Measurements from ENCODE around the gene DLG2. TPM values are rescaled to one million over a fixed set of nuclear protein-coding genes. Genes with fewer than 3 reads are reported as not detected.

Gene DLG2
- polyA plus RNA-seq, 3 donors = 0.24 to 0.39 TPM; not detected in 1

- H3K27ac Mint-ChIP-seq = no peak overlapping the region
- no peak overlapping the region for H3K4me3 ChIP-seq (replicated peaks in 1 of 3; ENCODE audit: low read depth in 2 of 3, low read length in 3 of 3)
- no peak for DNase-seq
- no peaks in the 10 kb centered on the region for H3K36me3 ChIP-seq (replicated peaks in 1 of 2; ENCODE audit: control insufficient read depth in 1 of 2, insufficient read depth in 2 of 2, low read length in 2 of 2)
- H3K9ac ChIP-seq (ENCODE audit: insufficient read depth, low read length, poor library complexity, severe bottlenecking) = no peak overlapping the region
- no peaks in the 10 kb centered on the region for H3K36me3 Mint-ChIP-seq
- peaks cover 0 to 3% (median 2%) of the 10 kb centered on the region in 7 donors for H3K9me3 Mint-ChIP-seq
- H3K4me1 ChIP-seq (ENCODE audit: control insufficient read depth in 1 of 2, insufficient read depth in 2 of 2, low read length in 2 of 2) = no peaks in the 10 kb centered on the region
- H2AFZ ChIP-seq (ENCODE audit: insufficient read depth, low read depth, low read length, poor library complexity, severe bottlenecking) = no peak overlapping the region
- WGBS (ENCODE audit: insufficient coverage) = 86% methylated on average over 1 of the region's 2 CpGs
- intact Hi-C loops (cut with micrococcal nuclease) = no loop called here
- no peak overlapping the region for H3K27ac ChIP-seq (ENCODE audit: low read depth in 1 of 2, low read length in 2 of 2)
- H3K4me3 Mint-ChIP-seq = no peak overlapping the region
- H3K4me2 ChIP-seq (replicated peaks; ENCODE audit: extremely low read depth, low read length, poor library complexity, severe bottlenecking) = no peak overlapping the region
- no peaks in the 10 kb centered on the region for H3K9me3 ChIP-seq (replicated peaks in 1 of 2; ENCODE audit: control insufficient read depth in 1 of 2, insufficient read depth in 1 of 2, low read length in 2 of 2)
- peaks cover 0 to 2% (median 0%) of the 10 kb centered on the region in 3 donors for H3K27me3 Mint-ChIP-seq (ENCODE audit: low read depth in 3 of 3)
- no peaks in the 10 kb centered on the region for H3K79me2 ChIP-seq (ENCODE audit: insufficient read depth, low read length)
- no peaks in the 10 kb centered on the region for H3K4me1 Mint-ChIP-seq
- TF ChIP-seq CTCF (IDR thresholded peaks at IDR 0.05) = no peak
- no peaks in the 10 kb centered on the region for H4K20me1 ChIP-seq (ENCODE audit: insufficient read depth, low read length)
- no peaks in the 10 kb centered on the region for H3K27me3 ChIP-seq (ENCODE audit: control insufficient read depth in 2 of 2, insufficient read depth in 2 of 2, low read length in 2 of 2)
These were observed 760.2 kb downstream of the DLG2 start for GRCh38 chr11:84866922-84867321.

GRCh38 chr11:84865791-84866535, 761.2 kb downstream of the DLG2 start:
- no peaks in the 10 kb centered on the region for H3K36me3 ChIP-seq (replicated peaks in 1 of 2; ENCODE audit: control insufficient read depth in 1 of 2, insufficient read depth in 2 of 2, low read length in 2 of 2)

More at GRCh38 chr11:84865791-84866535, 761.2 kb downstream of the DLG2 start:
- no peak overlapping the region for H3K4me3 ChIP-seq (replicated peaks in 1 of 3; ENCODE audit: low read depth in 2 of 3, low read length in 3 of 3)
- no peaks in the 10 kb centered on the region for H4K20me1 ChIP-seq (ENCODE audit: insufficient read depth, low read length)
- Mint-ChIP-seq H3K27me3 (ENCODE audit: low read depth in 3 of 3) (peaks cover 0 to 2% (median 0%) of the 10 kb centered on the region in 3 donors), H3K4me1 (no peaks in the 10 kb centered on the region), H3K27ac (no peak overlapping the region), H3K36me3 (no peaks in the 10 kb centered on the region), H3K4me3 (no peak overlapping the region), H3K9me3 (peaks cover 0 to 4% (median 2%) of the 10 kb centered on the region in 7 donors)
- no peaks in the 10 kb centered on the region for H3K27me3 ChIP-seq (ENCODE audit: control insufficient read depth in 2 of 2, insufficient read depth in 2 of 2, low read length in 2 of 2)
- no peak overlapping the region for H3K27ac ChIP-seq (ENCODE audit: low read depth in 1 of 2, low read length in 2 of 2)
- no peak for TF ChIP-seq CTCF (IDR thresholded peaks at IDR 0.05)
- no peaks in the 10 kb centered on the region for H3K79me2 ChIP-seq (ENCODE audit: insufficient read depth, low read length)
- H3K9ac ChIP-seq (ENCODE audit: insufficient read depth, low read length, poor library complexity, severe bottlenecking) = no peak overlapping the region
- no peak for DNase-seq
- no peaks in the 10 kb centered on the region for H3K9me3 ChIP-seq (replicated peaks in 1 of 2; ENCODE audit: control insufficient read depth in 1 of 2, insufficient read depth in 1 of 2, low read length in 2 of 2)
- no peaks in the 10 kb centered on the region for H3K4me1 ChIP-seq (ENCODE audit: control insufficient read depth in 1 of 2, insufficient read depth in 2 of 2, low read length in 2 of 2)
- no peak overlapping the region for H2AFZ ChIP-seq (ENCODE audit: insufficient read depth, low read depth, low read length, poor library complexity, severe bottlenecking)
- no CpG with 5 or more reads among the region's 1 CpG for WGBS (ENCODE audit: insufficient coverage)
- no peak overlapping the region for H3K4me2 ChIP-seq (replicated peaks; ENCODE audit: extremely low read depth, low read length, poor library complexity, severe bottlenecking)
- intact Hi-C loops (cut with micrococcal nuclease) = no loop called here

Measured in CD14-positive monocyte (primary cell).